ENCODE measurements around the gene MYO9B. TPM values are rescaled to one million over a fixed set of nuclear protein-coding genes. Genes with fewer than 3 reads are reported as not detected.

Gene MYO9B
- total RNA-seq, 1 experiment from 2014 or later = 103 TPM

- Histone ChIP-seq H3K27ac (no peak overlapping the region), H3K4me3 (no peak overlapping the region), H4K20me1 (ENCODE audit: insufficient read depth) (no peaks in the 10 kb centered on the region), H2AFZ (no peak overlapping the region), H3K9me2 (ENCODE audit: insufficient read depth) (no peaks in the 10 kb centered on the region), H3K27me3 (ENCODE audit: insufficient read depth, low read depth) (no peaks in the 10 kb centered on the region), H3K4me2 (no peak overlapping the region), H3K9me3 (ENCODE audit: insufficient read depth, low read depth) (no peaks in the 10 kb centered on the region), H3K4me1 (replicated peaks; ENCODE audit: insufficient read depth) (peaks cover 12% of the 10 kb centered on the region), H3F3A (ENCODE audit: insufficient read depth, low read depth) (peaks cover 37% of the 10 kb centered on the region), H3K79me2 (ENCODE audit: low read depth) (no peaks in the 10 kb centered on the region), H3K36me3 (ENCODE audit: low read depth) (0 out of 2 replicates have a peak, but pooled peaks cover 13% of the 10 kb centered on the region)
- DNase-seq = peak; percentile 57 to 61
- BruUV-seq (replicated peaks) = no TSS peak
- TF ChIP-seq EZH2 (IDR thresholded peaks at IDR 0.05; ENCODE audit: low read depth) = no peak
- TF ChIP-seq, protein P1, sequence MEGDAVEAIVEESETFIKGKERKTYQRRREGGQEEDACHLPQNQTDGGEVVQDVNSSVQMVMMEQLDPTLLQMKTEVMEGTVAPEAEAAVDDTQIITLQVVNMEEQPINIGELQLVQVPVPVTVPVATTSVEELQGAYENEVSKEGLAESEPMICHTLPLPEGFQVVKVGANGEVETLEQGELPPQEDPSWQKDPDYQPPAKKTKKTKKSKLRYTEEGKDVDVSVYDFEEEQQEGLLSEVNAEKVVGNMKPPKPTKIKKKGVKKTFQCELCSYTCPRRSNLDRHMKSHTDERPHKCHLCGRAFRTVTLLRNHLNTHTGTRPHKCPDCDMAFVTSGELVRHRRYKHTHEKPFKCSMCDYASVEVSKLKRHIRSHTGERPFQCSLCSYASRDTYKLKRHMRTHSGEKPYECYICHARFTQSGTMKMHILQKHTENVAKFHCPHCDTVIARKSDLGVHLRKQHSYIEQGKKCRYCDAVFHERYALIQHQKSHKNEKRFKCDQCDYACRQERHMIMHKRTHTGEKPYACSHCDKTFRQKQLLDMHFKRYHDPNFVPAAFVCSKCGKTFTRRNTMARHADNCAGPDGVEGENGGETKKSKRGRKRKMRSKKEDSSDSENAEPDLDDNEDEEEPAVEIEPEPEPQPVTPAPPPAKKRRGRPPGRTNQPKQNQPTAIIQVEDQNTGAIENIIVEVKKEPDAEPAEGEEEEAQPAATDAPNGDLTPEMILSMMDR (conservative IDR thresholded peaks at IDR 0.05) = peak; percentile 89
- ChIA-PET CTCF (interaction anchor here (0.5 to 1.2 kb wide), 8 partner anchors 30 to 338 kb away, joined by 3 to 11 read pairs (median 5); no protein-coding TSS in a partner anchor), POLR2A (ENCODE audit: unreplicated experiment) (interaction anchor here (0.7 kb wide), 1 partner anchor 373 kb away, joined by 20 read pairs; no protein-coding TSS in a partner anchor)
- intact Hi-C loops (cut with micrococcal nuclease; ENCODE audit: unreplicated experiment) = loop anchor here (1.0 kb wide), 3 partner anchors 273 to 338 kb away; no protein-coding TSS in a partner anchor
Observed at GRCh38 chr19:17052439-17052838, 23.1 kb upstream of the MYO9B start.

DNA sequence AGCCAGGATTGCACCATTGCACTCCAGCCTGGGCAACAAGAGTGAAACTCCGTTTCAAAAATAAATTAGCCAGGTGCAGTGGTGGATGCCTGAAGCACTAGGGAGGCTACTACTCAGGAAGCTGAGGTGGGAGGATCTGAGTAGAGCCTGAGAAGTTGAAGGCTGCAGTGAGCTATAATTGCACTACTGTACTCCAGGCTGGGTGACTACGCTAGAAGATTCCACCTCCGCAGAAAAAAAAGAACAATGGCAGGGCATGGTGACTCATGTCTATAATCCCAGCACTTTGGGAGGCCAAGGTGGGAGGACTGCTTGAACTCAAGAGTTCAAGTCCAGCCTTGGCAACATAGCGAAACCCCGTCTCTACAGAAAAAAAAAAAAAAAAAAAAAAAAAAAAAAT is 20.8 kb upstream of the MYO9B start:
- Histone ChIP-seq H3K79me2 (ENCODE audit: low read depth) (no peaks in the 10 kb centered on the region), H3K4me3 (no peak overlapping the region), H3K27ac (no peak overlapping the region), H3K4me2 (no peak overlapping the region), H3K27me3 (ENCODE audit: insufficient read depth, low read depth) (no peaks in the 10 kb centered on the region), H3F3A (ENCODE audit: insufficient read depth, low read depth) (peaks cover 28% of the 10 kb centered on the region), H3K9me3 (ENCODE audit: insufficient read depth, low read depth) (no peaks in the 10 kb centered on the region), H3K36me3 (ENCODE audit: low read depth) (0 out of 2 replicates have a peak, but pooled peaks cover 27% of the 10 kb centered on the region), H3K4me1 (replicated peaks; ENCODE audit: insufficient read depth) (peaks cover 4% of the 10 kb centered on the region), H2AFZ (no peak overlapping the region), H3K9me2 (ENCODE audit: insufficient read depth) (no peaks in the 10 kb centered on the region), H4K20me1 (ENCODE audit: insufficient read depth) (no peaks in the 10 kb centered on the region)
- CTCF ChIA-PET = interaction anchor here (0.7 kb wide), 1 partner anchor 281 kb away, joined by 3 read pairs; no protein-coding TSS in a partner anchor
- TF ChIP-seq, protein P1 (conservative IDR thresholded peaks at IDR 0.05) = no peak
- TF ChIP-seq EZH2 (IDR thresholded peaks at IDR 0.05; ENCODE audit: low read depth) = no peak
- POLR2A ChIA-PET (ENCODE audit: unreplicated experiment) = interaction anchor here (0.5 kb wide), 1 partner anchor 257 kb away, joined by 4 read pairs; no protein-coding TSS in a partner anchor
- DNase-seq = no peak
- no TSS peak for BruUV-seq (replicated peaks)
- intact Hi-C loops (cut with micrococcal nuclease; ENCODE audit: unreplicated experiment) = no loop called here

- Histone ChIP-seq H3K27ac (no peak overlapping the region), H3K36me3 (ENCODE audit: low read depth) (0 out of 2 replicates have a peak, but pooled peaks cover 23% of the 10 kb centered on the region), H4K20me1 (ENCODE audit: insufficient read depth) (no peaks in the 10 kb centered on the region), H3K9me3 (ENCODE audit: insufficient read depth, low read depth) (no peaks in the 10 kb centered on the region), H3F3A (ENCODE audit: insufficient read depth, low read depth) (peaks cover 19% of the 10 kb centered on the region), H3K79me2 (ENCODE audit: low read depth) (no peaks in the 10 kb centered on the region), H2AFZ (no peak overlapping the region), H3K27me3 (ENCODE audit: insufficient read depth, low read depth) (no peaks in the 10 kb centered on the region), H3K4me3 (no peak overlapping the region), H3K4me1 (replicated peaks; ENCODE audit: insufficient read depth) (peaks cover under 1% of the 10 kb centered on the region; the same call in 1 of the 2 replicates), H3K9me2 (ENCODE audit: insufficient read depth) (no peaks in the 10 kb centered on the region), H3K4me2 (no peak overlapping the region)
- POLR2A ChIA-PET (ENCODE audit: unreplicated experiment) = interaction anchor here (0.6 kb wide), 1 partner anchor 397 kb away, joined by 4 read pairs; no protein-coding TSS in a partner anchor
- TF ChIP-seq, protein P1 (conservative IDR thresholded peaks at IDR 0.05) = no peak
- no peak for TF ChIP-seq EZH2 (IDR thresholded peaks at IDR 0.05; ENCODE audit: low read depth)
- CTCF ChIA-PET = interaction anchor here (0.7 kb wide), 1 partner anchor 927 kb away, joined by 12 read pairs; no protein-coding TSS in a partner anchor
- DNase-seq = no peak
- intact Hi-C loops (cut with micrococcal nuclease; ENCODE audit: unreplicated experiment) = no loop called here
- BruUV-seq (replicated peaks) = no TSS peak
Observed at GRCh38 chr19:17055636-17056035, 19.9 kb upstream of the MYO9B start.

Measured in PC-9 (cell line).